NT2/D1 (cell line): Measurements from ENCODE around the gene DUS3L.

Source experiments
- DNase-seq: peaks from one replicate; pipeline ENCODE4 v3.0.0-alpha.2; 2011; ENCODE audit warnings: low read depth, low spot score
- H3K27me3 ChIP-seq: 2 replicates; pipeline ENCODE4 v1.6.0; 2011; ENCODE audit warnings: mild to moderate bottlenecking; ENCODE audit not compliant: insufficient read length, insufficient read depth
- H3K36me3 ChIP-seq: 2 replicates; pipeline ENCODE4 v1.6.1; 2011; ENCODE audit warnings: mild to moderate bottlenecking, low read length, mixed read lengths; ENCODE audit not compliant: insufficient read depth, insufficient read length
- H3K4me1 ChIP-seq: 2 replicates; pipeline ENCODE4 v1.5.1; 2011; ENCODE audit not compliant: insufficient read depth, insufficient read length
- H3K4me3 ChIP-seq: 2 replicates; pipeline ENCODE4 v1.5.1; 2011; ENCODE audit warnings: low read depth; ENCODE audit not compliant: insufficient read length
- H3K9ac ChIP-seq: 2 replicates; pipeline ENCODE4 v1.6.0; 2011; ENCODE audit warnings: low read depth; ENCODE audit not compliant: insufficient read length
- H3K9me3 ChIP-seq: 2 replicates; pipeline ENCODE4 v1.5.1; 2011; ENCODE audit warnings: mild to moderate bottlenecking, low read length; ENCODE audit not compliant: insufficient read depth
- SUZ12 ChIP-seq: IDR thresholded peaks from 2 replicates; pipeline ENCODE4 v1.6.1; 2011; ENCODE audit not compliant: insufficient read length, insufficient read depth; ENCODE audit errors: extremely low read depth
- YY1 ChIP-seq: IDR thresholded peaks from 2 replicates; pipeline ENCODE4 v1.6.1; 2011; ENCODE audit not compliant: insufficient read length, insufficient read depth
- ZNF274 ChIP-seq: IDR thresholded peaks from 2 replicates; pipeline ENCODE4 v1.6.1; 2011; ENCODE audit warnings: mild to moderate bottlenecking, low read depth, low read length

Gene DUS3L

GRCh38 chr19:5817218-5817617, 26.3 kb upstream of the DUS3L start:
- Histone ChIP-seq H3K4me3 (no peak overlapping the region), H3K27me3 (no peaks in the 10 kb centered on the region), H3K36me3 (no peaks in the 10 kb centered on the region), H3K9ac (no peak overlapping the region), H3K4me1 (peaks cover 13% of the 10 kb centered on the region), H3K9me3 (no peaks in the 10 kb centered on the region)
- TF ChIP-seq YY1, result no peak
- no peak for TF ChIP-seq ZNF274
- TF ChIP-seq SUZ12, result no peak
- DNase-seq, result no peak

DNA sequence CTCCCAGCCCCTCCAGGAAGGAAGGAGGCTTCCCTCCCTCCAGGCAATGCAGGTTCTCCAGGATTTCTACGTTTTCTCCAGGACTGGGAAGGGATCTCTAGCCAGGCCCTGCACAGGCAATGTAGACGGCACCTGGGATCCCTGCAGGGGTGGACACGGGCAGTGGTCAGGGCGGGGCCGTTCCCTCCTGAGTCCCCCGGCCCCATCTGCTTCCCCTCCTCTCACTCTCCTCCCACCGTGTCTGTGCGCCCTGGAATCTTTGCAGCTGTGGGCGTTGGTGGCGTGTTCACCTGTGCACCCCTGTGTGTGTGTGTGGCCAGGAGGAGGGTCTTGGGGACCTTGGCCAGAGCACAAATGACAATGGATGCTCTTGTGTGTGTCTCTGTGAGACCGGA, 23.9 kb upstream of the DUS3L start:
- Histone ChIP-seq H3K36me3 (no peaks in the 10 kb centered on the region), H3K27me3 (no peaks in the 10 kb centered on the region), H3K4me3 (no peak overlapping the region), H3K4me1 (peaks cover 15% of the 10 kb centered on the region), H3K9ac (peak overlapping the region; percentile 50), H3K9me3 (no peaks in the 10 kb centered on the region)
- TF ChIP-seq SUZ12, result no peak
- no peak for TF ChIP-seq YY1
- no peak for TF ChIP-seq ZNF274
- DNase-seq, result no peak

DNA sequence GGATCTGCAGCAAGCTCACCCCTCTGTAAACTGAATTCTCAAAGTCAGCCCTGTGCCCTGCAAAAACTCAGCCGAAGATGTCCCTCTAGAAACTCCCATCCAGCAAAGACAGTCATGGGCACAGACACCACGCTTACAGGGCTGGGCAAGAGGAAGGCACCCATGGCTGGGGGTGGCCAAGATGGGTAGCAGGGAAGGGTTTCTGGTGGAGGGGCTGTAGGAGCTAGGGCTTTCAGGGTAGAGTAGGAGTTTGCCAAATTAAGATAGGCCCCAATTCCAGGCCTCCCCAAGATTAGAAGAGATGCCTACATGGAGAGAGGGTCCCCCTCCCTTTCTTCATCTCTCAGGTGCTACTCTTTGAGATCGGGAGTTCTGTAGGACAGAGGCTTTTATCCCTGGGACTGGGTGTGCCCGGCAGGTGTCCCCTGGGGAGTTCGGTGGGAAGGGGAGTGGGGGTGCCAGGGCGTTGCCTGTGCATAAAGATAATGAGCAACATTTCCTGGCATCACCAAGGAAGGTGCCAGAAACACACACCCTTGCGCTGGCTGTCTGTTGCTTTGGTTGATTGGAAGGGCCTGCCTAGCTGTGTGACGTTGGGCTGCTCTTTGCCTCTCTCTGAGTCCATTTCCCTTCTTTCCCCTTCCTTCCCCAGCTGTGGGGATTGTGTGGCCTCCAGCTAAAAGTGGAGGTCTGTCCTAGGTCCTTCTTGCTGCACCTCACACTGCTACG, 23.3 kb upstream of the DUS3L start:
- Histone ChIP-seq H3K27me3 (no peaks in the 10 kb centered on the region), H3K36me3 (no peaks in the 10 kb centered on the region), H3K4me1 (peaks cover 15% of the 10 kb centered on the region), H3K9me3 (no peaks in the 10 kb centered on the region), H3K4me3 (no peak overlapping the region), H3K9ac (peak overlapping the region; percentile 32)
- DNase-seq, result no peak
- no peak for TF ChIP-seq SUZ12
- TF ChIP-seq YY1, result no peak
- TF ChIP-seq ZNF274, result no peak

- Histone ChIP-seq H3K36me3 (no peaks in the 10 kb centered on the region), H3K4me3 (no peak overlapping the region), H3K27me3 (peaks cover 3% of the 10 kb centered on the region), H3K9ac (no peak overlapping the region), H3K4me1 (peaks cover 24% of the 10 kb centered on the region), H3K9me3 (no peaks in the 10 kb centered on the region)
- TF ChIP-seq ZNF274, result no peak
- TF ChIP-seq SUZ12, result no peak
- no peak for TF ChIP-seq YY1
- DNase-seq, result no peak
These were observed 20.2 kb upstream of the DUS3L start for GRCh38 chr19:5811117-5811516.

DNA sequence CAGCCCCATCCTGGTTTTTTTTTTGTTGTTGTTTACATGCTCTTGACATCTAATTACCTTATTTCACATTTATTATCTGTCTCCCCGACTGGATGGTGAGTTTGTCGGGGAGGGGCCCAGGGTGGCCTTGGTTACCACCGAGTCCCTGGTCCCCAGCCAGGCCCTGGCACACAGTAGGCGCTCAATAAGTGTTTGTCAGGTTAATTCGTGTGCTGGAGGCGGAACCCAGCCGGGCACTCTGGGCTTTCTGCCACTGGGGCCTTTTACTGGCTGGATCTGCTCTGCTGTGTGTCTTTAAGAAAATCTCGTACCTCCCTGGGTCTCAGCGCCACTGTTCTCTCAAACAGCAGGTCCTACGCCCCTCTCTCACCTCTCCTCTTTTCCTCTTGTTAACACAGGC, 18.5 kb upstream of the DUS3L start:
- H3K9ac ChIP-seq, result peak overlapping the region; percentile 10
- no peak for DNase-seq
- H3K36me3 ChIP-seq, result no peaks in the 10 kb centered on the region
- TF ChIP-seq ZNF274 (no peak), SUZ12 (no peak), YY1 (no peak)
- peaks cover 18% of the 10 kb centered on the region for H3K4me1 ChIP-seq
- H3K4me3 ChIP-seq, result no peak overlapping the region
- H3K27me3 ChIP-seq, result peaks cover 7% of the 10 kb centered on the region
- H3K9me3 ChIP-seq, result no peaks in the 10 kb centered on the region

DNA sequence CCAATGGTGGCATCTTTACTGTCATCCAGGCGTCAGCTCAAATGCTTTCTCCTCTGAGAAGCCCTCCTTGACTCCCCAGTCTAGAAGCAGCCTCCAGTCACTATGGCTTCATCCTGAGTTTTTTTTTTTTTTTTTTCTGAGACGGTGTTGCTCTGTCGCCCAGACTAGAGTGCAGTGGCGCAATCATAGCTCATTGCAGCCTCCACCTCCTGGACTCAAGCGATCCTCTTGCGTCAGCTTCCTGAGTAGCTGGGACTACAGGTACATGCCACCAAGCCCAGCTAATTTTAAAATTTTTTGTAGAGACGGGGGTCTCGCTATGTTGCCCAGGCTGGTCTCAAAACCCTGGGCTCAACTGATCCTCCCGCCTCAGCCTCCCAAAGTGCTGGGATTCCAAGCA, 18.1 kb upstream of the DUS3L start:
- no peak for DNase-seq
- no peak for TF ChIP-seq YY1
- no peaks in the 10 kb centered on the region for H3K9me3 ChIP-seq

DNA sequence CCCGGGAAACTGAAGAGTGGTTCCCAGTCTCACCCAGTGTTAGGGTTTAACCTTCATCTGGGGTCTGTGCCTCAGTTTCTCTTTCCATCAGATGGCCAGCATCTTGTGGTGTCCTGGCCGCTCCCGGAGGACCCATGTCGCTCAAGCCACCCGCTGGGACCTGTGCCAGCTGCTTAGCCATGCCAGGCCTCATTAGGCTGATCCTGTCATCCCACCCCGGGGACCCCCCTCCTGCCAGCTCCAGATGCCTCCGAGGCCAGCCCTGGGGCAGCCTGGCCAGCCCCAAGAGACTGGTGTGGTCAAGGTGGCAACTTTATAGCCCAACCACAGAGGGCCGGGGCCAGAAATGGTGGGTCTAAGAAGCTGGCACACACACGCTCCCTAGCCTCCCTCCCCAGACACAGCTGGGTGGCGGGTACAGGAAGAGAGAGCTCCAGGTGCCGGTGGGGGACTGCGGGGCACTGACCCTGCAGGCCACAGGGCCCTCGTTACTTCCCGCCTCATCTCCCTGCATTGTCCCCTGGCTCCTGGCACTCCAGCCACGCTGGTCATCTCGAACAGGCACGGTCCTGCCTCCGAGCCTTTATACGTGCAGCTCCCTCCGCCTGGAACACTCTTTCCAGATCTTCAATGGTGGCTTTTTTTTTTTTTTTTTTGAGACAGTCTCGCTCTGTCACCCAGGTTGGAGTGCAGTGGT, 17.3 kb upstream of the DUS3L start:
- Histone ChIP-seq H3K4me3 (no peak overlapping the region), H3K27me3 (peaks cover 13% of the 10 kb centered on the region), H3K9ac (no peak overlapping the region), H3K36me3 (no peaks in the 10 kb centered on the region), H3K4me1 (peaks cover 24% of the 10 kb centered on the region), H3K9me3 (no peaks in the 10 kb centered on the region)
- DNase-seq, result no peak
- TF ChIP-seq ZNF274 (no peak), YY1 (no peak), SUZ12 (no peak)

More for the DNA sequence above, 18.1 kb upstream of the DUS3L start:
- Histone ChIP-seq H3K4me1 (peaks cover 19% of the 10 kb centered on the region), H3K9ac (no peak overlapping the region), H3K27me3 (peaks cover 7% of the 10 kb centered on the region), H3K4me3 (no peak overlapping the region), H3K36me3 (no peaks in the 10 kb centered on the region)
